GM12864 (cell line): ENCODE measurements around the gene SF3A2.

ENCODE experiments used
- DNase-seq: peaks from one replicate; pipeline ENCODE4 v3.0.0-alpha.2; 2011; ENCODE audit warnings: low read depth
- H3K4me3 ChIP-seq: 2 replicates; pipeline ENCODE4 v1.5.1; 2011; ENCODE audit warnings: mild to moderate bottlenecking, low read depth, low read length, control low read depth
- CTCF ChIP-seq: IDR thresholded peaks from 2 replicates; pipeline ENCODE4 v1.5.1; 2011; ENCODE audit warnings: low read depth, mild to moderate bottlenecking, moderate library complexity, low read length, control low read depth, inconsistent platforms; ENCODE audit errors: missing control alignments

Gene SF3A2

GRCh38 chr19:2259336-2259735 is 22.7 kb downstream of the SF3A2 start:
- DNase-seq = no peak
- H3K4me3 ChIP-seq = no peak overlapping the region
- no peak for TF ChIP-seq CTCF

- no peak overlapping the region for H3K4me3 ChIP-seq
- DNase-seq = peak; percentile 47
- no peak for TF ChIP-seq CTCF
Observed at GRCh38 chr19:2260341-2260805, 23.7 kb downstream of the SF3A2 start.

- no peak overlapping the region for H3K4me3 ChIP-seq
- peak; percentile 77 for TF ChIP-seq CTCF
- no peak for DNase-seq
Observed at GRCh38 chr19:2261438-2262172, 25.0 kb downstream of the SF3A2 start.

GRCh38 chr19:2266183-2266993 is 29.8 kb downstream of the SF3A2 start:
- peak; percentile 57 for DNase-seq
- H3K4me3 ChIP-seq = no peak overlapping the region
- no peak for TF ChIP-seq CTCF

GRCh38 chr19:2268480-2268830 is 31.8 kb downstream of the SF3A2 start:
- no peak for TF ChIP-seq CTCF
- no peak for DNase-seq
- peak overlapping the region; percentile 62; the same call in 1 of the 2 replicates for H3K4me3 ChIP-seq

- no peak for DNase-seq
- TF ChIP-seq CTCF = no peak
- peak overlapping the region; percentile 62 for H3K4me3 ChIP-seq
Observed at GRCh38 chr19:2268861-2269243, 32.2 kb downstream of the SF3A2 start.
